Mesodermal cell (in vitro differentiated cells): ENCODE measurements around the gene SELENON.
A peak's percentile ranks its signal among the peaks of the same experiment; 100 is the strongest.
"Not testable (repeated sequence)": the region's sequence is repeated elsewhere in the genome, so short reads cannot be mapped to it uniquely, and the experiment has no call there.

Source experiments
- H3K27ac ChIP-seq: 2 replicates; pipeline ENCODE4 v1.7.0; 2013; ENCODE audit warnings: mild to moderate bottlenecking, low read depth, low read length, moderate library complexity; ENCODE audit not compliant: severe bottlenecking
- H3K36me3 ChIP-seq: 2 replicates; pipeline ENCODE4 v1.7.1; 2013; ENCODE audit warnings: mild to moderate bottlenecking, low read length, moderate library complexity; ENCODE audit not compliant: control insufficient read depth, insufficient read depth
- H3K4me1 ChIP-seq: one replicate; pipeline ENCODE4 v1.7.1; 2013; ENCODE audit warnings: mild to moderate bottlenecking, low read length; ENCODE audit not compliant: insufficient read depth, control insufficient read depth, poor library complexity, severe bottlenecking
- H3K4me3 ChIP-seq: 2 replicates; pipeline ENCODE4 v1.7.0; 2013; ENCODE audit warnings: low read length, control low read depth, mild to moderate bottlenecking; ENCODE audit not compliant: insufficient read depth, poor library complexity, severe bottlenecking; ENCODE audit errors: extremely low read depth
- H3K9me3 ChIP-seq: 2 replicates; pipeline ENCODE4 v1.7.1; 2013; ENCODE audit warnings: mild to moderate bottlenecking, low read length, moderate library complexity; ENCODE audit not compliant: control insufficient read depth
- WGBS, 2 experiments: methylation state at CpG; one replicate each; pipeline ENCODE4 v1.1.5; 2013; ENCODE audit warnings: missing lambda C conversion rate in 2 of 2; ENCODE audit not compliant: insufficient coverage in 2 of 2; 5-methylcytosine and 5-hydroxymethylcytosine counted together

Gene SELENON

DNA sequence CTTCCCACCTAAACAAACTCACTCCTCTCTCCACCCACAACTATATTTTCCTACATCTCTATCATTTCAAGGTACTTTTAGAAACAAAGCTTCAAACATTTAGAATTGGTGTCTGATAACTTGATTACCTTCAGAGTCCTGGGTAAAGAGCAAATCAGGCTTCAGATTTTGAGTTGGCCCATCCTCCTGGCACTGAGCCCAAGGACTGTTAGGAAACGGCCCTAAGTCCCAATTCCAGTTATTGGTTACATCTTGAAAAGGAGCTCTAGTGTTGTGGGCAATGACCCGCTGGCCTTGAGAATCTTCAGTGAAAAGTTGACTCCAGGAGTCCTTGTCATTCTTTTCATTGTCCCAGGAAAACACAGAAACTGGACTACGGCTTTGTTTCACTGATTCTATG, 34.9 kb downstream of the SELENON start:
- Histone ChIP-seq H3K36me3 (peaks cover 61% of the 10 kb centered on the region), H3K4me1 (peaks cover 6% of the 10 kb centered on the region), H3K9me3 (no peaks in the 10 kb centered on the region), H3K4me3 (no peak overlapping the region), H3K27ac (no peak overlapping the region)
- 93 to 100% methylated on average over 3 of the region's 3 CpGs for WGBS, 2 experiments

DNA sequence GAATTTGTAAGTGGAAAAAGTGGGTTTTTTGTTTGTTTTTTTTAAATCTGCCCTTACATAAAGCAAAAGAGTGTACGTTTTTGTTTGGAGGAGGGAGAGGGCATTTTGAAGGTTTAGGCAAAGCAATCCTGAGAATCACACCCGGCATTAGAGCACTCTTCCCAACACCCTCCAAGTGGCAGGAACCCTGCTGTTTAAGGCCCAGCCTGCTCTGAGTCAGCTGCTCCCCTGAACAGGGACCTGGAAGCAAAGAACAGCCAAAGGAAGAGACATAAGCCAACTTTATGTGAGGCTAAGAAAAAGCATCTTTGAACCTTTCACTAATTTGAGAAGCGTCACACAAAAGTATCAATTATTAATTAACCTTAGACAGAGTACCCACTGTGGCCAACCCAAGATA, 36.7 kb downstream of the SELENON start:
- H3K9me3 ChIP-seq = no peaks in the 10 kb centered on the region
- 80% methylated on average over 2 of the region's 3 CpGs; no CpG with 5 or more reads in 1 of the 2 experiments for WGBS, 2 experiments
- H3K36me3 ChIP-seq = peaks cover 43% of the 10 kb centered on the region
- no peak overlapping the region for H3K27ac ChIP-seq
- H3K4me1 ChIP-seq = peaks cover 3% of the 10 kb centered on the region
- no peak overlapping the region for H3K4me3 ChIP-seq

DNA sequence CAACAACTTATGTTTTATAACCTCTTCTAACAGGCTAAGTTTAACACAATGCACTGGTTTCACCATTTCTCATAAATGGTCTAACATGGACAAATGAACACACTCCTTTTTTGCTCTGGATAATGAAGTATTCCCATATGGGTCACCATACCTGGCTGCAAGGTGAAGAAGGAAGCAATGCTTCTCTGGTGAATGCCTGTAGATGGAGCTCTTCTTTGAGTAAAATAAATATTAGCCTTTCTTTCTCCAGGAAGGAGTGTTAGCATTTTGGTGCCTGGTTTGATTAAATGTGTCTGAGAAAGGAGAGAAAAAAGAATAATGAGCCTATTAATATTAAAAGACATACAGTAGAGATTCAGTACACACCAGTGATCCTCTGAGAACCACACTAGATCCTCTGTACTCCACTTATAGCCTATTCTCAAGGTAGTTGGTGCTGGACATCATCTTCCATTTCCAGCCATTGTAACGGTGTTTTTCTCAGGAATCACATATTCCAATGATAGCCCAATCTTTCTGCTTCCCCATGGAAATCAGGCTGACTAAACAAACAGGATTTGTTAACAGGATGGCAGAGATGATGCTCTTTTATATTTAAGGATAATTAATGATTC, 37.4 kb downstream of the SELENON start:
- H3K9me3 ChIP-seq = no peaks in the 10 kb centered on the region
- peaks cover 36% of the 10 kb centered on the region for H3K36me3 ChIP-seq
- H3K27ac ChIP-seq = no peak overlapping the region
- H3K4me1 ChIP-seq = no peaks in the 10 kb centered on the region
- 100% methylated on average over 1 of the region's 1 CpG; no CpG with 5 or more reads in 1 of the 2 experiments for WGBS, 2 experiments
- H3K4me3 ChIP-seq = no peak overlapping the region

DNA sequence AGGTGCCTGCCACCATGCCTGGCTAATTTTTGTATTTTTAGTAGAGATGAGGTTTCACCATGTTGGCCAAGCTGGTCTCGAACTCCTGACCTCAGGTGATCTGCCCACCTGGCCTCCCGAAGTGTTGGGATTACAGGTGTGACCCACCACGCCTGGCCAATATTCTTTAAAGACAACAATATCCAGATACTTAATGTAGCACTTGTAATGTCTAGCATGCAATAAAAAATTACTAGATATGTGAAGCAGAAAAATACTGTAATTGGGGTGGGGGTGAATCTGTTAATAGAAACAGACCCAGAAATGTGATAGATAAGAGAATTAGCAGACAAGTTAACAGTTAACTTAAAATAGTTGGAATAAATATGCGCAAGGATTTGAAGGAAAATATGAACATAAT, 39.8 kb downstream of the SELENON start:
- not testable (repeated sequence) for H3K27ac ChIP-seq, H3K4me3 ChIP-seq, H3K4me1 ChIP-seq, H3K9me3 ChIP-seq
- WGBS, 2 experiments = 100% methylated on average over 1 of the region's 4 CpGs; no CpG with 5 or more reads in 1 of the 2 experiments
- H3K36me3 ChIP-seq = peaks cover 12% of the 10 kb centered on the region

DNA sequence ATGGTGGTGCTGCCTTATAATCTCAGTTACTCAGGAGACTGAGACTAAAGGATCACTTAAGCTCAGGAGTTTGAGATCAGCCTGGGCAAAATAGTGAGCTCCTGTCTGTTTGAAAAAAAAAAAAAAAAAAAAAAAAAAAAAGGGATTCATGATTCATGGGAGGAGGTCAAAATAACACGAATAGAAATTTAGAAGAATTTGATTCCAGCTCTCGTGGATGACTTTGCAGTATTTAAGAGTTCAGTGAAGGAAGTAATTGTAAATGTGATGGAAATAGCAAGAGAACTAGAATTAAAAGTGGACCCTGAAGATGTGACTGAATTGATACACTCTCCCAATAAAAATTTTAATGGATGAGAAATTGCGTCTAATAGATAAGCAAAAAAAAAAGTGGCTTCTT, 43.5 kb downstream of the SELENON start:
- H3K36me3 ChIP-seq = no peaks in the 10 kb centered on the region
- peaks cover 7% of the 10 kb centered on the region for H3K4me1 ChIP-seq
- H3K4me3 ChIP-seq = no peak overlapping the region
- no peaks in the 10 kb centered on the region for H3K9me3 ChIP-seq
- 82% methylated on average over 2 of the region's 3 CpGs; no CpG with 5 or more reads in 1 of the 2 experiments for WGBS, 2 experiments
- no peak overlapping the region for H3K27ac ChIP-seq

DNA sequence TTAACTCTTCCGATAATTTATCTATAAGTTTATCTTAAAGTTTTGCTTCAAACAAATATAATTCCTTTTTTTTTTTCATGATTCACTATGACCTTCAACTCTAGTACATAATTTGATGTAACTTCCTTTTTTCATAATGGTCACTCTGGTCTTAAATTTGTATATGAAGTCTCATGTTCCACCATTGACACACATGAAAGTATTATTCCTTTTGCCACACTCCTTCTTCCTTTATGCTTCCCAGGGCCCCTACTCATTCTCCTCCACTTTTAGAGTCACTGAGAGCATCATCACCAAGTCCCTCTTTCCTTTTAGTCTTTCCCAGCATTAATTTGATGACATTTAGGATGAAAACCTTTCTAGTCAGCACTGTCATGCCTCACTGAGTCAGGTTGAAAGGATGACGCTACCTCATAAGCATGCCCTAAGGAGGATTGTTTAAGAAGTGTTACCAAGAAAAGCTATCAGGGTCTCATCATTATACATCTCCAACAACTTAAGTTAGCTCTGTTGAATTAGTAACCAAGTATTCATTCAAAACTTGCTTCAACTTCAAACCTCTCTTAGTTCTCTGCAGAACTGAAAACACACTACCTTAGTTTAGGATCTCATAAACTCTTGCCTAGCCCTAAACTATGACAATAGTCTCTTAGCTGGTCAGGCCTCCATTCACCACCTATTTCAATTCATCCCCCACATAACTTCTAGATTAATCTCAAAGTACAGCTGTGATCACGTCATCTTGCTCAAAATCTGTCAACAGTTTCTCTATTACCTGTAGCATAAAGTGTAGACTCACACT, 44.7 kb downstream of the SELENON start:
- 93 to 94% methylated on average over 1 to 3 of the region's 3 CpGs for WGBS, 2 experiments
- no peaks in the 10 kb centered on the region for H3K9me3 ChIP-seq
- no peak overlapping the region for H3K27ac ChIP-seq
- no peaks in the 10 kb centered on the region for H3K36me3 ChIP-seq
- no peak overlapping the region for H3K4me3 ChIP-seq
- peaks cover 16% of the 10 kb centered on the region for H3K4me1 ChIP-seq

DNA sequence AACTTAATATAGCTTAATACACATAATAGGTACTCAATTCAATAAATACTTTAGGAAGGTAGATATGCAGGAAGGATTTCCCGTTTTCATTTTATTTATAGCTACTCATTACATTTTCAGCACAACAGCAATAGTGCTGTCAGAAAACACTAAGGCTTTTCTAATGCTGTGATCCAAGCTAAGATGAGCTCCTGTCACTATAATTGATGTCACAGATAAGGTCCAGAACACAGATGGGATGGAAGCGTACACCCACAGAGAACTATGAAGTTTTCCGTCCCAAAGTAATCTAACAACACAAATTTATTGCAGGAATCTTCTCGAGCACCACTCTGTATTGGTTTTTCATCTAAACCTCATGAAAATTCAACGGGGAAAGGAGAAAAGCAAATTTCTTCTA, 45.7 kb downstream of the SELENON start:
- Histone ChIP-seq H3K27ac (no peak overlapping the region), H3K9me3 (no peaks in the 10 kb centered on the region), H3K4me1 (peaks cover 16% of the 10 kb centered on the region), H3K36me3 (no peaks in the 10 kb centered on the region), H3K4me3 (no peak overlapping the region)
- WGBS, 2 experiments = 84 to 85% methylated on average over 4 to 5 of the region's 5 CpGs

DNA sequence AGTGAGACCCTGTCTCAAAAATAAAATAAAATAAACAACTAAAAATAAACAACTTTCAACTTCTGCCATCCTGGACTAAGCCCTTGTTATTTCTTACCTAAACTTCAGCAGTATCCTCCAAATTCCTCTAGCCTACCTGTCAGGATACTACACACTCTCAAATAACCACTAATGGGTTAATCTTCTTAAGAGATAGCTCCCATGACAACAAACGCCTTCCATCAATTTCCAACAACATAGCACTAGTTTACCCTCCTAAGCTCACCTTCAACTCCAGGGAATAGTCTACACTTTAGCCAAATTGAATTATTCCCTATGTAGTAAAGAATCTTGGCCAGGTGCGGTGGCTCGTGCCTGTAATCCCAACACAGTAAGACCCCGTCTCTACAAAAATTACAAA, 47.9 kb downstream of the SELENON start:
- Histone ChIP-seq H3K9me3 (no peaks in the 10 kb centered on the region), H3K36me3 (no peaks in the 10 kb centered on the region), H3K4me3 (no peak overlapping the region), H3K27ac (no peak overlapping the region), H3K4me1 (peaks cover 16% of the 10 kb centered on the region)
- WGBS, 2 experiments = 81 to 92% methylated on average over 4 of the region's 4 CpGs

DNA sequence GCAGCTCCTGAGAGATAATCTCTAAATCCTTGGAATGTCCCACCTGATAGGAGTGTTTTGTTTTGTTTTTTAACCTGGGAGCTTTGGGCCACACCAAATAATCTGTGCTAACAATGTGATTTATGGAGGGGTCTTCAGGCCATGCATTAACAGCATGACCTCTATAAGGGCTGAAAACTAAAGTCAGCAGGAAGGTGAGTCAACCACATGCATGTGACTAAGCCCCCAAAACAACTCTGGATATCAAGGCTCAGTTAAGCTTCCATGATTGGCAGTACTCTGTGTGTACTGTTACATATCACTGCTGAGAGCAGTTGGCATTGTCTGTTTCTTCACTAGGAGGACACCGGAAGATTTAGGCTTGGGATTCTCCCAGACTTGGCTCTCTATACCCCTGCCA, 48.5 kb downstream of the SELENON start:
- Histone ChIP-seq H3K27ac (peak overlapping the region; percentile 60), H3K4me3 (no peak overlapping the region), H3K9me3 (no peaks in the 10 kb centered on the region), H3K36me3 (no peaks in the 10 kb centered on the region), H3K4me1 (peaks cover 16% of the 10 kb centered on the region)
- 20 to 50% methylated on average over 1 of the region's 1 CpG for WGBS, 2 experiments

DNA sequence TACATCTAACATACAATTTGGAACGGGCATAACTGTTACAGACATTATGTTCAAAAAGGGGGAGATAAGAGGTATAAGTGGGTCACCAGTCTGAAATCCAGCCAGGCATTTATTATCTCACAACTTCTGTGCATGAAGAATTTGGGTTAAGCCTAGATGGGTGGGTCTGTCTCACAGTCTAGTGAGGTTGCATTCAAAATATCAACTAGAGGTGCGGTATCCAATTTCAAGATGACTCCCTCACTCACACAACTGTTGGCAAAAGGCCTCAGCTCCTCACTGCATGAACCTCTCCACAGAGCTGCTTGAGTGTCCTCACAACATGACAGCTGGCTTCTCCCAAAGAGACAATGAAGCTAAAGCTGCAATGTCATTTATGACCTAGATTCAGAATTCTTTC, 54.6 kb downstream of the SELENON start:
- peaks cover 5% of the 10 kb centered on the region for H3K4me1 ChIP-seq
- no peak overlapping the region for H3K27ac ChIP-seq
- no CpG with 5 or more reads among the region's 2 CpGs for WGBS, 2 experiments
- no peak overlapping the region for H3K4me3 ChIP-seq
- H3K9me3 ChIP-seq = no peaks in the 10 kb centered on the region
- no peaks in the 10 kb centered on the region for H3K36me3 ChIP-seq

DNA sequence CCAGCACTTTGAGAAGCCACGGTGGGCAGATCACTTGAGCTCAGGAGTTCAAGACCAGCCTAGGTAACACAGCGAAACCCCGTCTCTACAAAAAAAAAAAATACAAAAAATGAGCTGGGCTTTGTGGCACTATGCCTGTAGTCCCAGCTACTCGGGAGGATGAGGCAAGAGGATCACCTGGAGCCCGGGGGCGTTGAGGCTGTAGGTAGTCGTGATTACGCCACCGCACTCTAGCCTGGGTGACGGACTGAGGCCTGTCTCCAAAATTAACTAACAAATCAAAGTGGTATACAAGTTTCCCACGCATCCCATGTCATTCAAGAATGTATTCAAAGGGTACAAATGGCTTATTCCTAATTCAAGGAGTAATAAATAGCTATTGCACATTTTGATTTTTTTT, 56.9 kb downstream of the SELENON start:
- peaks cover 14% of the 10 kb centered on the region for H3K4me1 ChIP-seq
- no peak overlapping the region for H3K27ac ChIP-seq
- no peak overlapping the region for H3K4me3 ChIP-seq
- WGBS, 2 experiments = 73 to 94% methylated on average over 3 to 10 of the region's 11 CpGs
- no peaks in the 10 kb centered on the region for H3K36me3 ChIP-seq
- H3K9me3 ChIP-seq = no peaks in the 10 kb centered on the region
